Fibroblast of skin of scalp (primary cell): ENCODE measurements around the gene KLHL29.
"Not testable (repeated sequence)": the region's sequence is repeated elsewhere in the genome, so short reads cannot be mapped to it uniquely, and the experiment has no call there.

Source experiments
- DNase-seq: peaks from one replicate; pipeline ENCODE4 v3.0.0-alpha.2; 2013

KLHL29 gene

GRCh38 chr2:23703037-23703582 is 318.1 kb downstream of the KLHL29 start:
- no peak for DNase-seq

- DNase-seq, result no peak
Observed at GRCh38 chr2:23703583-23704385, 318.8 kb downstream of the KLHL29 start.

- DNase-seq, result no peak
Observed at GRCh38 chr2:23705771-23706612, 321.0 kb downstream of the KLHL29 start.

- no peak for DNase-seq
Observed at GRCh38 chr2:23706613-23707078, 321.7 kb downstream of the KLHL29 start.

GRCh38 chr2:23707096-23707495 is 322.1 kb downstream of the KLHL29 start:
- no peak for DNase-seq

GRCh38 chr2:23708771-23709170 is 323.8 kb downstream of the KLHL29 start:
- no peak for DNase-seq

GRCh38 chr2:23709311-23709710 is 324.3 kb downstream of the KLHL29 start:
- DNase-seq, result no peak

GRCh38 chr2:23711979-23712755 is 327.2 kb downstream of the KLHL29 start:
- DNase-seq, result peak; percentile 90

- no peak for DNase-seq
Observed at GRCh38 chr2:23712756-23713151, 327.8 kb downstream of the KLHL29 start.

- no peak for DNase-seq
Observed at GRCh38 chr2:23713351-23713750, 328.4 kb downstream of the KLHL29 start.

GRCh38 chr2:23718931-23719700 is 334.1 kb downstream of the KLHL29 start:
- no peak for DNase-seq

- DNase-seq, result no peak
Observed at GRCh38 chr2:23719716-23720115, 334.7 kb downstream of the KLHL29 start.

GRCh38 chr2:23720705-23721453 is 335.9 kb downstream of the KLHL29 start:
- no peak for DNase-seq

GRCh38 chr2:23721454-23721826 is 336.5 kb downstream of the KLHL29 start:
- no peak for DNase-seq

GRCh38 chr2:23722255-23722654 is 337.3 kb downstream of the KLHL29 start:
- no peak for DNase-seq

- not testable (repeated sequence) for DNase-seq
Observed at GRCh38 chr2:23723029-23723428, 338.1 kb downstream of the KLHL29 start.

- DNase-seq, result no peak
Observed at GRCh38 chr2:23734416-23734815, 349.4 kb downstream of the KLHL29 start.

GRCh38 chr2:23736783-23737182 is 351.8 kb downstream of the KLHL29 start:
- not testable (repeated sequence) for DNase-seq

GRCh38 chr2:23745068-23745725 is 360.2 kb downstream of the KLHL29 start:
- no peak for DNase-seq

GRCh38 chr2:23745726-23746105 is 360.7 kb downstream of the KLHL29 start:
- peak; percentile 34 for DNase-seq
